Neuronal stem cell (in vitro differentiated cells): Measurements from ENCODE around the gene GNAI2.

Source experiments
- DNase-seq: peaks from one replicate; pipeline ENCODE4 v3.0.0-alpha.2; 2013; ENCODE audit warnings: low spot score
- H2AFZ ChIP-seq: one replicate; pipeline ENCODE4 v1.6.1; 2013; ENCODE audit warnings: mild to moderate bottlenecking, low read length, inconsistent platforms
- H2AK5ac ChIP-seq: 2 replicates; pipeline ENCODE4 v1.6.1; 2013; ENCODE audit warnings: low read depth, mild to moderate bottlenecking, inconsistent platforms, low read length, moderate library complexity, mixed read lengths
- H2BK120ac ChIP-seq: 2 replicates; pipeline ENCODE4 v1.6.1; 2013; ENCODE audit warnings: low read depth, mild to moderate bottlenecking, inconsistent platforms, low read length, moderate library complexity, mixed read lengths
- H2BK12ac ChIP-seq: one replicate; pipeline ENCODE4 v1.6.1; 2013; ENCODE audit warnings: low read length, inconsistent platforms
- H2BK15ac ChIP-seq: 2 replicates; pipeline ENCODE4 v1.6.1; 2013; ENCODE audit warnings: mild to moderate bottlenecking, low read length, inconsistent platforms, mixed read lengths
- H2BK5ac ChIP-seq: one replicate; pipeline ENCODE4 v1.6.1; 2013; ENCODE audit warnings: inconsistent platforms, mild to moderate bottlenecking, low read length, moderate library complexity
- H3K14ac ChIP-seq: one replicate; pipeline ENCODE4 v1.6.1; 2013; ENCODE audit warnings: low read length, inconsistent platforms
- H3K18ac ChIP-seq: 2 replicates; pipeline ENCODE4 v1.6.1; 2013; ENCODE audit warnings: low read length, inconsistent platforms
- H3K23ac ChIP-seq: 2 replicates; pipeline ENCODE4 v1.6.1; 2013; ENCODE audit warnings: low read depth, mild to moderate bottlenecking, mixed read lengths, low read length, inconsistent platforms; ENCODE audit not compliant: poor library complexity
- H3K27ac ChIP-seq: replicated peaks from 3 replicates; pipeline ENCODE4 v1.5.1; 2013; ENCODE audit warnings: low read length, inconsistent platforms
- H3K27me3 ChIP-seq, 3 experiments: 2 replicates each; pipeline ENCODE4 v1.6.1; 2013; ENCODE audit warnings: low read length in 3 of 3, mild to moderate bottlenecking in 2 of 3, inconsistent platforms in 1 of 3, low read depth in 1 of 3, mixed read lengths in 1 of 3, moderate library complexity in 1 of 3; ENCODE audit not compliant: control insufficient read depth in 3 of 3, insufficient read depth in 3 of 3
- H3K36me3 ChIP-seq, 2 donors: replicated peaks in 1 of 2; 2 replicates each; pipeline ENCODE4 v1.6.1; 2013; ENCODE audit warnings: low read length in 2 of 2; ENCODE audit not compliant: control insufficient read depth in 2 of 2, insufficient read depth in 2 of 2
- H3K4ac ChIP-seq: 2 replicates; pipeline ENCODE4 v1.6.1; 2013; ENCODE audit warnings: inconsistent platforms, mild to moderate bottlenecking, low read length, moderate library complexity
- H3K4me1 ChIP-seq, 2 donors: 1 replicate in 1 of 2; 2 replicates in 1 of 2; pipeline ENCODE4 v1.6.1; 2013; ENCODE audit warnings: low read length in 2 of 2, low read depth in 1 of 2; ENCODE audit not compliant: control insufficient read depth in 2 of 2, insufficient read depth in 1 of 2
- H3K4me2 ChIP-seq: one replicate; pipeline ENCODE4 v1.6.1; 2013; ENCODE audit warnings: mild to moderate bottlenecking, low read length, inconsistent platforms; ENCODE audit not compliant: insufficient read depth, poor library complexity, severe bottlenecking
- H3K4me3 ChIP-seq, 2 donors: 2 replicates each; pipeline ENCODE4 v1.5.1; 2013; ENCODE audit warnings: low read length in 2 of 2, mild to moderate bottlenecking in 2 of 2, inconsistent platforms in 1 of 2, moderate library complexity in 1 of 2
- H3K79me1 ChIP-seq: one replicate; pipeline ENCODE4 v1.6.1; 2013; ENCODE audit warnings: low read depth, mild to moderate bottlenecking, inconsistent platforms, low read length, moderate library complexity
- H3K9ac ChIP-seq: one replicate; pipeline ENCODE4 v1.6.1; 2013; ENCODE audit warnings: mild to moderate bottlenecking, low read depth, low read length, inconsistent platforms; ENCODE audit not compliant: poor library complexity
- H3K9me3 ChIP-seq, 2 donors: replicated peaks in 1 of 2; 2 replicates each; pipeline versions ENCODE3 to v1.6.1; 2013; ENCODE audit warnings: low read length in 2 of 2, mild to moderate bottlenecking in 2 of 2, inconsistent platforms in 1 of 2, low read depth in 1 of 2, mixed read lengths in 1 of 2, moderate library complexity in 1 of 2; ENCODE audit not compliant: control insufficient read depth in 2 of 2, insufficient read depth in 1 of 2
- H4K8ac ChIP-seq: one replicate; pipeline ENCODE4 v1.6.1; 2013; ENCODE audit warnings: low read depth, mild to moderate bottlenecking, inconsistent platforms, low read length, moderate library complexity
- H4K91ac ChIP-seq: one replicate; pipeline ENCODE4 v1.6.1; 2013; ENCODE audit warnings: low read length, low read depth, mild to moderate bottlenecking, inconsistent platforms; ENCODE audit not compliant: poor library complexity
- WGBS, 2 donors: extraction: QIAGEN DNeasy Blood & Tissue Kit; methylation state at CpG; one replicate each; pipeline ENCODE4 v1.1.7; 2013; ENCODE audit warnings: missing lambda C conversion rate in 2 of 2, mixed read lengths in 1 of 2; ENCODE audit not compliant: insufficient read length in 2 of 2, insufficient replicate concordance in 1 of 2; ENCODE audit errors: extremely low coverage in 2 of 2; 5-methylcytosine and 5-hydroxymethylcytosine counted together

GNAI2 gene

DNA sequence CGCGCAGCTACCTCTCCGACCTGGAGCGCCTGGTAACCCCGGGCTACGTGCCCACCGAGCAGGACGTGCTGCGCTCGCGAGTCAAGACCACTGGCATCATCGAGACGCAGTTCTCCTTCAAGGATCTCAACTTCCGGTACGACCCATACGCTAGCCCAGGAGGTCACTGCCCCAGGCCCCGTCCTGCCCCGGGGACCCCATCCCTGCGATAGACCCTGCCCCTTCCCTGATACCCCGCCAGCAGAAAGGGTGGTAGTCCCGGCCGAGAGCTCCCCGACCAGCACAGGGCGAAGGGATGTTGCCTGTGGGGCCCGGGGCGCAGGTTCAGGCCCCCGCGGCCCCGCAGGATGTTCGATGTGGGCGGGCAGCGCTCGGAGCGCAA lies 42.3 kb upstream of the GNAI2 start:
- H2BK15ac ChIP-seq = peak overlapping the region; percentile 91
- H3K14ac ChIP-seq = peak overlapping the region; percentile 27
- peak overlapping the region; percentile 82 for H3K23ac ChIP-seq
- H4K8ac ChIP-seq = peak overlapping the region; percentile 19
- no peaks in the 10 kb centered on the region for H3K36me3 ChIP-seq
- H3K27ac ChIP-seq = no peak overlapping the region
- no peak overlapping the region for H3K4me3 ChIP-seq
- no peak overlapping the region for H2AFZ ChIP-seq
- peak overlapping the region; percentile 30 for H3K9ac ChIP-seq
- peak overlapping the region; percentile 97 for H2BK12ac ChIP-seq
- H3K18ac ChIP-seq = peak overlapping the region; percentile 86
- no peak overlapping the region for H2BK120ac ChIP-seq
- no peaks in the 10 kb centered on the region for H3K9me3 ChIP-seq
- H3K4ac ChIP-seq = no peak overlapping the region
- peak overlapping the region; percentile 100 for H2AK5ac ChIP-seq
- peaks cover 0 to 44% (median 3%) of the 10 kb centered on the region in 3 experiments for H3K27me3 ChIP-seq
- peaks cover 0 to 10% of the 10 kb centered on the region in 2 donors for H3K4me1 ChIP-seq
- H2BK5ac ChIP-seq = peak overlapping the region; percentile 84
- no peak for DNase-seq
- H3K4me2 ChIP-seq = no peak overlapping the region
- WGBS, 2 donors = no CpG with 5 or more reads among the region's 34 CpGs
- peaks cover 3% of the 10 kb centered on the region for H3K79me1 ChIP-seq
- H4K91ac ChIP-seq = no peak overlapping the region

DNA sequence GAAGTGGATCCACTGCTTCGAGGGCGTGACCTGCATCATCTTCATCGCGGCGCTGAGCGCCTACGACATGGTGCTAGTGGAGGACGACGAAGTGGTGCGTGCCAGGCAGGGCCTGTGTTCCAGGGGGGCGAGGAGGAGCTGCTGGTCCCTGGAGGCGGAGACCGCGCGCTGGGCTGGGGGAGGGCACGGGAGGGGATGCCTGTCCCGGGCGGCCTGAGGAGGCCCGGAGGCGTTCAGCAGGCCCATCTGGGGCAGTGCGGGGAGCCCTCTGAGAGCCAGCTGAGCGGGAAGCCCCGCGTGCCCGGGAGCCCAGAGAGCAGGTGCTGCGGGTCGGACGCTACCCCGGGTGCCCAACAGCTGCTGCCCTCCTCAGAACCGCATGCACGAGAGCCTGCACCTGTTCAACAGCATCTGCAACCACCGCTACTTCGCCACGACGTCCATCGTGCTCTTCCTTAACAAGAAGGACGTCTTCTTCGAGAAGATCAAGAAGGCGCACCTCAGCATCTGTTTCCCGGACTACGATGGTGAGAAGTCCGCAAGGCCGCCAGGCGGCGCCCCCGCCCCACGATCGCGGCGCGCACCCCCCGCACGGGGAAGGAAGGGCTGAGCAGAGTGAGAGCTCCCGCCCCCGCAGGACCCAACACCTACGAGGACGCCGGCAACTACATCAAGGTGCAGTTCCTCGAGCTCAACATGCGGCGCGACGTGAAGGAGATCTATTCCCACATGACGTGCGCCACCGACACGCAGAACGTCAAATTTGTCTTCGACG lies 41.7 kb upstream of the GNAI2 start:
- peaks cover 0 to 44% (median 3%) of the 10 kb centered on the region in 3 experiments for H3K27me3 ChIP-seq
- no CpG with 5 or more reads among the region's 70 CpGs for WGBS, 2 donors
- H2BK120ac ChIP-seq = no peak overlapping the region
- peaks cover 3% of the 10 kb centered on the region for H3K79me1 ChIP-seq
- H3K27ac ChIP-seq = no peak overlapping the region
- no peaks in the 10 kb centered on the region for H3K36me3 ChIP-seq
- no peak overlapping the region for H3K14ac ChIP-seq
- H2AK5ac ChIP-seq = peak overlapping the region; percentile 100
- H2BK12ac ChIP-seq = peak overlapping the region; percentile 97
- H3K9me3 ChIP-seq = no peaks in the 10 kb centered on the region
- H2BK5ac ChIP-seq = peak overlapping the region; percentile 84
- peaks cover 0 to 6% of the 10 kb centered on the region in 2 donors for H3K4me1 ChIP-seq
- H3K4me2 ChIP-seq = peak overlapping the region; percentile 40
- peak overlapping the region; percentile 91 for H2BK15ac ChIP-seq
- H3K18ac ChIP-seq = peak overlapping the region; percentile 90
- H3K4ac ChIP-seq = no peak overlapping the region
- DNase-seq = peak; percentile 59
- H4K91ac ChIP-seq = no peak overlapping the region
- H3K23ac ChIP-seq = peak overlapping the region; percentile 82
- peak overlapping the region; percentile 30 for H3K9ac ChIP-seq
- H4K8ac ChIP-seq = peak overlapping the region; percentile 19
- no peak overlapping the region for H3K4me3 ChIP-seq
- H2AFZ ChIP-seq = no peak overlapping the region

- Histone ChIP-seq H3K27ac (no peak overlapping the region), H3K36me3 (no peaks in the 10 kb centered on the region), H2BK12ac (peak overlapping the region; percentile 2), H2AFZ (no peak overlapping the region), H3K9ac (no peak overlapping the region), H2BK15ac (peak overlapping the region; percentile 53), H3K14ac (no peak overlapping the region), H2BK120ac (no peak overlapping the region), H3K23ac (peak overlapping the region; percentile 65), H3K4me1 (peaks cover 0 to 6% of the 10 kb centered on the region in 2 donors), H2AK5ac (peak overlapping the region; percentile 71), H3K27me3 (peaks cover 0 to 44% (median 3%) of the 10 kb centered on the region in 3 experiments), H3K79me1 (peaks cover 3% of the 10 kb centered on the region), H3K4me2 (peak overlapping the region; percentile 40), H3K9me3 (no peaks in the 10 kb centered on the region), H3K4me3 (no peak overlapping the region), H4K91ac (peak overlapping the region; percentile 19), H2BK5ac (no peak overlapping the region), H4K8ac (no peak overlapping the region), H3K4ac (no peak overlapping the region), H3K18ac (peak overlapping the region; percentile 90)
- no CpG with 5 or more reads among the region's 14 CpGs for WGBS, 2 donors
- DNase-seq = no peak
Measured at GRCh38 chr3:50194903-50195500, 41.0 kb upstream of the GNAI2 start.
